Measurements from ENCODE around the gene SATB1. TPM values are rescaled to one million over a fixed set of nuclear protein-coding genes. Genes with fewer than 3 reads are reported as not detected.

The SATB1 gene
- total RNA-seq, 4 donors from 2014 or later, result 24.4 to 47.9 (median 37.2) TPM

DNA sequence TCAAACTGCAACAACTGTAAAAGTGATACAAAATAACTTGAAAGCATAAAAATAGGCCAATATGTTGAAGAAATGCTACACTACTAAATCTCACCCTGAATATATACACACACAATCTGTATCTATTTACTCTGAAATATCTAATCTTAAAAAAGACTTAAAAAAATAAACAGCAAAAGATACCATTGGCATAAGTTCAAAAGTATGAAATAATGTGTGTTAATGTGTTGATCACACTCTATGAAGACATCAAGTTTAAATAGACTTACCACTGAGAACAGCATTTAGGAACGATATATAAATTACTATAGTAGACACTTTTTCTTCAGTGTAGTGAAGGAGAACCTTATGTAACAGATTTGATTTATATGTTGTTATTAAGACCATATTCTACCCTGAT, 14.1 kb upstream of the SATB1 start:
- TF ChIP-seq, protein P1, sequence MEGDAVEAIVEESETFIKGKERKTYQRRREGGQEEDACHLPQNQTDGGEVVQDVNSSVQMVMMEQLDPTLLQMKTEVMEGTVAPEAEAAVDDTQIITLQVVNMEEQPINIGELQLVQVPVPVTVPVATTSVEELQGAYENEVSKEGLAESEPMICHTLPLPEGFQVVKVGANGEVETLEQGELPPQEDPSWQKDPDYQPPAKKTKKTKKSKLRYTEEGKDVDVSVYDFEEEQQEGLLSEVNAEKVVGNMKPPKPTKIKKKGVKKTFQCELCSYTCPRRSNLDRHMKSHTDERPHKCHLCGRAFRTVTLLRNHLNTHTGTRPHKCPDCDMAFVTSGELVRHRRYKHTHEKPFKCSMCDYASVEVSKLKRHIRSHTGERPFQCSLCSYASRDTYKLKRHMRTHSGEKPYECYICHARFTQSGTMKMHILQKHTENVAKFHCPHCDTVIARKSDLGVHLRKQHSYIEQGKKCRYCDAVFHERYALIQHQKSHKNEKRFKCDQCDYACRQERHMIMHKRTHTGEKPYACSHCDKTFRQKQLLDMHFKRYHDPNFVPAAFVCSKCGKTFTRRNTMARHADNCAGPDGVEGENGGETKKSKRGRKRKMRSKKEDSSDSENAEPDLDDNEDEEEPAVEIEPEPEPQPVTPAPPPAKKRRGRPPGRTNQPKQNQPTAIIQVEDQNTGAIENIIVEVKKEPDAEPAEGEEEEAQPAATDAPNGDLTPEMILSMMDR (IDR thresholded peaks at IDR 0.05; ENCODE audit: low read depth), result no peak

DNA sequence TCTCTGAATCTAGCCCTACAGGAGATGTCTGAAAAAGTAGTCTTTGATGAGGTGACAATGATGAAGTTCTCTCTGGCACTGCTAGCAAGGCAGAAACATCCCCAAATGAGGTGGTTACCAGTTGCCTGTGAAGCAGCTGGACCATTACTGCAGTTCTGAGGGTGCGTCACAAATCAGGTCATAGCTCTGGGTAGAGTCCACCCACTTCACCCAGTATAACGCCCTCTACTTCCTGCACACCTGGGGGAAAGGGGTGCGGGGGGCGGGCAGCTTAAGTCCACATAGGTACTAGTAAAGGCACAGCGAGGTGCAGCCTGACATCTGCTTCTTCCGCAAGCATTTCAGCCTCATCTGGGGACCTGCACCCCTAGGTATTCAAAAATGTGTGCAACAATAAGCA, 13.4 kb upstream of the SATB1 start:
- TF ChIP-seq, protein P1 (IDR thresholded peaks at IDR 0.05; ENCODE audit: low read depth), result no peak

DNA sequence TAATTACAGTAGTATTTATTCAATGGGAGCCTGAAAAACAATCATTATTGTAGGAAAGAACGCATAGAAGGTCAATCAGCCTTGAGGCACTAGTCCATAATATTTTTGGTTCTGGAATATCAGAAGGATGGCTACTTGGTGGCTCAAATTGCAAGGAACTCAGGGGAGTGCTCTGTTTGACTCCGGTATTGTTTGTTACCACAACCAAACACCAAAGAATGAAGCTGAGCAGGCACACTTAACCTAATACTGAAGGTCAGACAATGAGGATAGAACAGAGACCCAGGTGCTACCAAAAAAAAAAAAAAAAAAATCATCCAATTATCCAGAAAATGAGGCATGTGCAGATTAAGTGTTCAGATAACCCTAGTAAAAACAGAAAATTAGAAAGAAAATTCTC, 11.1 kb upstream of the SATB1 start:
- TF ChIP-seq, protein P1 (IDR thresholded peaks at IDR 0.05; ENCODE audit: low read depth), result no peak

DNA sequence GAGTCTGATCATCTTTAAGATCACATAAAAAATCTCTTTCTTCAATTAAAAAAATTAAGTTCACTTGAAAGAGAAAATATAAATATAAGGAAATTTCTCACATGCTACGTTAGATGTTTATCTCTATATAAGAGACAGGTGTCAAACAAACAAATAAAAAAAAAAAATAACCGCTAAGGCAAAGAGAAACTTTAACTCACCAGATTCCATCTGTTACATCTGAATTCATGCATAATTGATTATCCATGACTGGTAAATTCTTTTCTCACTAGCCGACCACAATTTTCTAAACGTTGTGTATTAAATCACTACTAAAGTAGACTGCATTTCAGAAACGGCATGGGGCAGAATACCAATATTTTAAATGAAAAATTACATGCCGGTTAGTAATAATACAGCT, 9.6 kb upstream of the SATB1 start:
- TF ChIP-seq, protein P1 (IDR thresholded peaks at IDR 0.05; ENCODE audit: low read depth), result no peak

DNA sequence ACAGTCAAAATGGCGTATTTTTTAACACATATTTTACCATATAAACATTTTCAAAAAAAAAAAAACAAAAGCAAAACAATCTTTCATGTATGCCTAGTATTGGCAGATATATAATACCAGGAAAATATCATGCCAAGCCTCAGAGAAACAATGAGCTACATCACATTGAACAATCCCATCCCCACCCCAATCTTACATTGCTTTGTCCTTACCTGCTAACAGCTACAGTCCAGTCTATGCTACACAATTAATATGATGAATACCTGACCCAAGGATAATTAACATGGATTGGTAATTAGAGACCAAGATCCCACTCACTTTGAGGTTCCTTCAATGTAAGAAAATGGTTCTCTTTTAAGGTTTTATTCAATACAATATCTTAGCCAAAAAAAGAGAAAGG, 7.6 kb upstream of the SATB1 start:
- TF ChIP-seq, protein P1 (IDR thresholded peaks at IDR 0.05; ENCODE audit: low read depth), result no peak

DNA sequence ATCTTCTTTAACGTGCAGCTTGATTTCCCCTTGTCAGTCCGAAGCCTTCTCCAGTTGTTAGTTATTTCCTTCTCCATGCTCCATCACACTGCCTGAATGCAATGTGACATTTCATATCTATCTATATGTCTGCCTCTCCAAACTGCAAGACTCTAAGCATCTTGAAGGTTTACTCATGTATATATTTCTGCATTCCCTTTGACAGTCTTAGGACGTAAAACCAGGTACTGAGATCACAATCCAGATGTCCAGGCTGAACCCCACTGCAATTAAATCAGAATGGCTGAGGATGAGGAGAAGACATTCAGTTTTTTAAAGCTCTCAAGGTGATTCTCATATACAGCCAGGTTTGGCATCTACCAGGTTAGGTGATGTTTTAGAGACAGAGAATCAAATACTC, 6.1 kb upstream of the SATB1 start:
- TF ChIP-seq, protein P1 (IDR thresholded peaks at IDR 0.05; ENCODE audit: low read depth), result no peak

DNA sequence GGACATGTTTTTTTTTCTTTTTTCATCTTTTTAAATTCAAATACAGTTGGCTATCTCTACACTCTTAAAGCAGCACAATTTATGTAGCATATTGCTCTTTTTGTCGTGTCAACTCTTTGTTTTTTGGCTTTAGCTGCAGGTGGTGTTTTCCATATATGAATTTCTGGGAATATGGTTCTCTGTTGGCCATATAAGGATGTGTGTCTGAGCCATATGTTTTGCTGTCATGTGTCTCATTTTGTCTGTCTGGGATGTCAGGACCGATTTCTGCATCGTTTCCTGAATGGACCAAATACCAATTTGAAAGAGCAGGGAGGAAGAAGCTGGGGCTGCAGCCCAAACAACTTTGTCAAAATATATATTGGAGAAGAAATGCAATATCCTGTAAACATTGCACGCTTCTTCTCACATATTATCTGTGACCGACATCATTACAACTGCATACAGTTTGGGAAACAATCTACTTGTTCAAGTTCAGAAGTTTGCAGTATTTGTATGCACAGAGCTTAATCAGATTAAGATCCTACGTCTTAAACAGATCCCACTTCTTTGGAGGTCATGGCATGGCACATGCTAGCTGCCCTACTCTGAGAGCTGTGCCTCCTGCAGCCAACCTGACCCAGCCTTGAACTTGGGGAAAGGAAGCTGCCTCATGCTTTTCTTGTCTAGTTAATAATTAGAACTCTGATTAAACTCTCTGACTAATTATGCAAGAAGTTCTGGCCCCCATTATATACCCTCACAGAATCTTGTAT, 4.0 kb upstream of the SATB1 start:
- TF ChIP-seq, protein P1 (IDR thresholded peaks at IDR 0.05; ENCODE audit: low read depth), result no peak

All from subcutaneous adipose tissue (tissue), 4 donors.